SK-N-SH (cell line): ENCODE measurements around the gene GCFC2. TPM values are rescaled to one million over a fixed set of nuclear protein-coding genes. Genes with fewer than 3 reads are reported as not detected.
A peak's percentile ranks its signal among the peaks of the same experiment; 100 is the strongest.

ENCODE experiments used
- EP300 ChIP-seq, 2 experiments: IDR thresholded peaks; 2 replicates each; pipeline versions ENCODE4 v1.4.0 to v1.6.1; 2012; ENCODE audit warnings: borderline replicate concordance in 1 of 2, low read depth in 1 of 2, low read length in 1 of 2
- FOXM1 ChIP-seq: IDR thresholded peaks from 2 replicates; pipeline ENCODE4 v1.4.0; 2012; ENCODE audit warnings: low read depth, mild to moderate bottlenecking
- JUND ChIP-seq: IDR thresholded peaks from 2 replicates; pipeline ENCODE4 v1.4.0; 2012
- MAX ChIP-seq: IDR thresholded peaks from 2 replicates; pipeline ENCODE4 v1.4.0; 2012; ENCODE audit warnings: low read depth
- MEF2A ChIP-seq: IDR thresholded peaks from 2 replicates; pipeline ENCODE4 v1.4.0; 2012; ENCODE audit warnings: low read depth, borderline replicate concordance
- PBX3 ChIP-seq: IDR thresholded peaks from 2 replicates; pipeline ENCODE4; 2012
- POLR2AphosphoS5 ChIP-seq: IDR thresholded peaks from 2 replicates; pipeline ENCODE4 v1.6.1; 2012; ENCODE audit warnings: low read depth, low read length
- REST ChIP-seq: IDR thresholded peaks from 2 replicates; pipeline ENCODE4 v1.6.1; 2012; ENCODE audit warnings: mild to moderate bottlenecking, low read depth, low read length, moderate library complexity
- TAF1 ChIP-seq: IDR thresholded peaks from 2 replicates; pipeline ENCODE4 v1.6.1; 2012; ENCODE audit warnings: low read depth, mild to moderate bottlenecking, low read length, moderate library complexity, borderline replicate concordance
- TCF12 ChIP-seq: IDR thresholded peaks from 2 replicates; pipeline ENCODE4 v1.4.0; 2012
- YY1 ChIP-seq: IDR thresholded peaks from 2 replicates; pipeline ENCODE4 v1.4.0; 2012; ENCODE audit warnings: low read depth, mild to moderate bottlenecking
- ZBTB33 ChIP-seq: IDR thresholded peaks from 2 replicates; pipeline ENCODE4 v1.4.0; 2012; ENCODE audit warnings: low read depth, borderline replicate concordance
- polyA plus RNA-seq, 3 experiments: library from polyadenylated mRNA; depleted of rRNA; stranded (reverse); fragments of >200 nt; gene quantifications; 2 replicates each; pipeline ENCODE4 v1.2.3, GENCODE V29; 2012

Gene GCFC2
- polyA plus RNA-seq, 1 of the 3 experiments (the other 2 are of a cell fraction), result 7.7 TPM

GRCh38 chr2:75646583-75647425, 63.9 kb downstream of the GCFC2 start, which contains the start of gene MRPL19 (continued):
- TF ChIP-seq TAF1 (peak; percentile 92), TCF12 (no peak), ZBTB33 (peak; percentile 83), YY1 (peak; percentile 96), FOXM1 (no peak), REST (no peak), POLR2AphosphoS5 (peak; percentile 81), MAX (peak; percentile 23; the same call in 1 of the 2 replicates), EP300 (IDR thresholded peaks at IDR 0.05; ENCODE audit: borderline replicate concordance in 1 of 2, low read depth in 1 of 2, low read length in 1 of 2) (no peak), JUND (no peak), MEF2A (no peak), PBX3 (no peak)
